Fibroblast of the aortic adventitia (primary cell): Measurements from ENCODE around the gene SLC27A1. TPM values are rescaled to one million over a fixed set of nuclear protein-coding genes. Genes with fewer than 3 reads are reported as not detected.
"Not testable (repeated sequence)": the region's sequence is repeated elsewhere in the genome, so short reads cannot be mapped to it uniquely, and the experiment has no call there.

Experiments used
- DNase-seq: peaks from one replicate; pipeline ENCODE4 v3.0.0-alpha.2; 2010; ENCODE audit warnings: low read depth
- H3K4me3 ChIP-seq: 2 replicates; pipeline ENCODE4 v1.5.1; 2011; ENCODE audit warnings: low read depth, mild to moderate bottlenecking, control low read depth, low read length, moderate library complexity
- CTCF ChIP-seq: IDR thresholded peaks from 2 replicates; pipeline ENCODE4 v1.5.1; 2011; ENCODE audit warnings: mild to moderate bottlenecking, low read length, control low read depth, inconsistent platforms; ENCODE audit not compliant: insufficient read depth
- total RNA-seq: library from RNA; depleted of rRNA; stranded (reverse); fragments of >200 nt; gene quantifications from 2 replicates; pipeline ENCODE4 v1.2.3, GENCODE V29; 2012; ENCODE audit warnings: low replicate concordance

Gene SLC27A1
- total RNA-seq, 1 donor = 11.4 TPM

- TF ChIP-seq CTCF = no peak
- no peak overlapping the region for H3K4me3 ChIP-seq
- no peak for DNase-seq
These were observed 78.9 kb downstream of the SLC27A1 start for GRCh38 chr19:17549085-17549740.

- no peak overlapping the region for H3K4me3 ChIP-seq
- TF ChIP-seq CTCF = no peak
- DNase-seq = no peak
These were observed 79.8 kb downstream of the SLC27A1 start for GRCh38 chr19:17550076-17550667.

GRCh38 chr19:17552735-17553134 lies 82.4 kb downstream of the SLC27A1 start:
- not testable (repeated sequence) for H3K4me3 ChIP-seq, DNase-seq

GRCh38 chr19:17553256-17553655 lies 82.9 kb downstream of the SLC27A1 start:
- DNase-seq = peak; percentile 97
- no peak for TF ChIP-seq CTCF
- H3K4me3 ChIP-seq = peak overlapping the region; percentile 14

GRCh38 chr19:17554968-17555479 lies 84.7 kb downstream of the SLC27A1 start:
- no peak for TF ChIP-seq CTCF
- DNase-seq = no peak

GRCh38 chr19:17555480-17555928 lies 85.2 kb downstream of the SLC27A1 start, which contains the start of gene COLGALT1:
Gene COLGALT1, plus strand, starts transcription at chr19:17555649. Its CDS starts 65 bp downstream, at chr19:17555714.
- H3K4me3 ChIP-seq = peak within 1 kb of the TSS; percentile 84
- no peak for TF ChIP-seq CTCF
- peak; percentile 94 for DNase-seq

More at GRCh38 chr19:17554968-17555479, 84.7 kb downstream of the SLC27A1 start:
- peak overlapping the region; percentile 61 for H3K4me3 ChIP-seq

Other genes with a start within 250 kb of the SLC27A1 start
- gene OCEL1, start 244.3 kb upstream of the SLC27A1 start, total RNA-seq = 3.9 and 19.7 TPM in 2 replicates
- 23.7 and 27.9 TPM in 2 replicates for gene NR2F6, start 224.6 kb upstream of the SLC27A1 start, total RNA-seq
- not detected in 2 replicates for gene USHBP1, start 205.8 kb upstream of the SLC27A1 start, total RNA-seq
- gene BABAM1, start 203.1 kb upstream of the SLC27A1 start, total RNA-seq = 59.3 and 72.1 TPM in 2 replicates
- 0.09 and 0.41 TPM in 2 replicates for gene ANKLE1, start 188.6 kb upstream of the SLC27A1 start, total RNA-seq
- 12.5 and 13.3 TPM in 2 replicates for gene ABHD8, start 167.1 kb upstream of the SLC27A1 start, total RNA-seq
- gene MRPL34, start 164.7 kb upstream of the SLC27A1 start, total RNA-seq = 22.7 and 34.3 TPM in 2 replicates
- 2.9 and 20.2 TPM in 2 replicates for gene DDA1, start 161.0 kb upstream of the SLC27A1 start, total RNA-seq
- 3.1 and 6.1 TPM in 2 replicates for gene ANO8, start 135.7 kb upstream of the SLC27A1 start, total RNA-seq
- gene GTPBP3, start 133.0 kb upstream of the SLC27A1 start, total RNA-seq = 12.1 and 21.1 TPM in 2 replicates
- gene PLVAP, start 93.2 kb upstream of the SLC27A1 start, total RNA-seq = 0.09 TPM in 1 of 2 replicates, not detected in the other
- gene CCDC194, start 76.3 kb upstream of the SLC27A1 start, total RNA-seq = not detected in 2 replicates
- gene BST2, start 64.9 kb upstream of the SLC27A1 start, total RNA-seq = 9.8 and 48.1 TPM in 2 replicates
- 44.7 and 47.5 TPM in 2 replicates for gene MVB12A, start 50.5 kb upstream of the SLC27A1 start, total RNA-seq
- gene TMEM221, start 21.9 kb upstream of the SLC27A1 start, total RNA-seq = not detected in 2 replicates
- not detected in 2 replicates for gene NXNL1, start 9.6 kb upstream of the SLC27A1 start, total RNA-seq
- 91.6 and 148 TPM in 2 replicates for gene PGLS, start 41.1 kb downstream of the SLC27A1 start, total RNA-seq
- gene COLGALT1, start 85.1 kb downstream of the SLC27A1 start, total RNA-seq = 62.5 and 93.1 TPM in 2 replicates
- 0.27 and 0.49 TPM in 2 replicates for gene UNC13A, start 217.8 kb downstream of the SLC27A1 start, total RNA-seq
- 14.1 and 19.3 TPM in 2 replicates for gene MAP1S, start 249.0 kb downstream of the SLC27A1 start, total RNA-seq